ENCODE results near the gene GUCY2D. TPM values are rescaled to one million over a fixed set of nuclear protein-coding genes. Genes with fewer than 3 reads are reported as not detected.

GUCY2D gene
- total and polyA plus RNA-seq, 2 experiments from 2014 or later: 0.07 to 0.08 TPM

GRCh38 chr17:7992516-7992915, 9.9 kb upstream of the GUCY2D start:
- Mint-ChIP-seq H3K36me3 (ENCODE audit: low read depth) (no peaks in the 10 kb centered on the region; the same call in 2 of the 3 replicates), H3K4me3 (no peak overlapping the region), H3K4me1 (peaks cover 4% of the 10 kb centered on the region; the same call in 2 of the 3 replicates), H3K27me3 (ENCODE audit: insufficient read depth, low read depth, poor library complexity) (peaks cover 25% of the 10 kb centered on the region), H3K9me3 (peaks cover 9% of the 10 kb centered on the region; the same call in 2 of the 3 replicates), H3K27ac (no peak overlapping the region)
- ATAC-seq: no peak
- no peaks in the 10 kb centered on the region for H3K79me2 ChIP-seq (replicated peaks; ENCODE audit: insufficient read depth)
- H3K36me3 ChIP-seq (ENCODE audit: insufficient read depth): no peaks in the 10 kb centered on the region
- no peaks in the 10 kb centered on the region for H3K9me2 ChIP-seq (ENCODE audit: insufficient read depth)
- peaks cover 22% of the 10 kb centered on the region for H3K27me3 ChIP-seq (ENCODE audit: insufficient read depth)
- H4K20me1 ChIP-seq (replicated peaks; ENCODE audit: insufficient read depth): no peaks in the 10 kb centered on the region
- DNase-seq (ENCODE audit: low spot score): peak; percentile 12
- no peaks in the 10 kb centered on the region for H3K4me1 ChIP-seq (ENCODE audit: insufficient read depth)
- no peaks in the 10 kb centered on the region for H3F3A ChIP-seq (replicated peaks; ENCODE audit: low read depth)
- no peak overlapping the region for H2AFZ ChIP-seq
- H3K27ac ChIP-seq (ENCODE audit: low read depth): no peak overlapping the region
- no peak overlapping the region for H3K4me2 ChIP-seq
- TF ChIP-seq REST (IDR thresholded peaks at IDR 0.05; ENCODE audit: unreplicated experiment): no peak
- TF ChIP-seq CTCF (conservative IDR thresholded peaks at IDR 0.05; ENCODE audit: low read depth in 2 of 2): no peak
- TF ChIP-seq POLR2AphosphoS5 (IDR thresholded peaks at IDR 0.05; ENCODE audit: low read depth): no peak
- TF ChIP-seq EZH2 (IDR thresholded peaks at IDR 0.05; ENCODE audit: low read depth, unreplicated experiment): no peak
- no peak for TF ChIP-seq ZNF114 (CRISPR knock-in tag; IDR thresholded peaks at IDR 0.05)
- TF ChIP-seq ETS1 (IDR thresholded peaks at IDR 0.05): no peak
- TF ChIP-seq JUNB (IDR thresholded peaks at IDR 0.05; ENCODE audit: unreplicated experiment): no peak
- TF ChIP-seq ZNF331 (CRISPR knock-in tag; IDR thresholded peaks at IDR 0.05; ENCODE audit: low read depth): no peak
- no peak for TF ChIP-seq NANOG (IDR thresholded peaks at IDR 0.05; ENCODE audit: borderline replicate concordance)
- TF ChIP-seq EZH2phosphoT487 (IDR thresholded peaks at IDR 0.05; ENCODE audit: unreplicated experiment): no peak
- no peak overlapping the region for H3K4me3 ChIP-seq

All from GM23338 (cell line).